CD4-positive, alpha-beta memory T cell (primary cell): Measurements from ENCODE around the gene PYGO2. TPM values are rescaled to one million over a fixed set of nuclear protein-coding genes. Genes with fewer than 3 reads are reported as not detected.
"Not testable (repeated sequence)": the region's sequence is repeated elsewhere in the genome, so short reads cannot be mapped to it uniquely, and the experiment has no call there.

ENCODE experiments used
- CTCF ChIA-PET: fragments of 350-600 bp; sonication (Branson Sonifier 250); formaldehyde crosslinking; loops from one replicate; lab custom pipeline; 2021; ENCODE audit warnings: inconsistent platforms; ENCODE audit not compliant: partially characterized antibody; lab: Charles Lee
- POLR2A ChIA-PET: fragments of 350-600 bp; sonication (Branson Sonifier 250); formaldehyde crosslinking; loops from one replicate; lab custom pipeline; 2021; ENCODE audit not compliant: partially characterized antibody; lab: Charles Lee
- DNase-seq, 5 donors: peaks; one replicate each; pipeline versions ENCODE4 v3.0.0 to v3.0.0-alpha.2; 2020 to 2022; ENCODE audit warnings: mixed read lengths in 1 of 5
- H3K27ac ChIP-seq: one replicate; pipeline ENCODE4 v1.7.0; 2013; ENCODE audit warnings: low read depth, low read length
- H3K27me3 ChIP-seq: 2 replicates; pipeline ENCODE4 v1.7.0; 2013; ENCODE audit warnings: mild to moderate bottlenecking, low read length, moderate library complexity; ENCODE audit not compliant: insufficient read depth
- H3K36me3 ChIP-seq: 2 replicates; pipeline ENCODE4 v1.7.0; 2013; ENCODE audit warnings: mild to moderate bottlenecking, low read length, moderate library complexity; ENCODE audit not compliant: insufficient read depth
- H3K4me1 ChIP-seq: 2 replicates; pipeline ENCODE4 v1.7.0; 2013; ENCODE audit warnings: mild to moderate bottlenecking, low read length, moderate library complexity; ENCODE audit not compliant: insufficient read depth
- H3K4me3 ChIP-seq, 2 donors: one replicate each; pipeline ENCODE4 v1.7.0; 2013; ENCODE audit warnings: low read length in 2 of 2, mild to moderate bottlenecking in 1 of 2
- H3K9me3 ChIP-seq, 2 donors: one replicate each; pipeline ENCODE4 v1.7.0; 2013; ENCODE audit warnings: low read length in 2 of 2, control low read depth in 1 of 2; ENCODE audit not compliant: control insufficient read depth in 1 of 2
- H3K27ac Mint-ChIP-seq, 7 donors: one replicate each; pipeline ENCODE4 v1.8.0; 2020 to 2021; ENCODE audit warnings: mixed read lengths in 7 of 7, mild to moderate bottlenecking in 6 of 7, inconsistent platforms in 3 of 7, moderate library complexity in 3 of 7
- H3K27me3 Mint-ChIP-seq, 2 donors: one replicate each; pipeline ENCODE4 v1.8.0; 2020 to 2021; ENCODE audit warnings: mixed read lengths in 2 of 2
- H3K36me3 Mint-ChIP-seq, 2 donors: one replicate each; pipeline ENCODE4 v1.8.0; 2020 to 2021; ENCODE audit warnings: mixed read lengths in 2 of 2, inconsistent platforms in 1 of 2, mild to moderate bottlenecking in 1 of 2
- H3K4me1 Mint-ChIP-seq, 4 donors: one replicate each; pipeline ENCODE4 v1.8.0; 2020 to 2021; ENCODE audit warnings: mixed read lengths in 4 of 4, mild to moderate bottlenecking in 1 of 4
- H3K4me3 Mint-ChIP-seq, 8 donors: one replicate each; pipeline ENCODE4 v1.8.0; 2020 to 2021; ENCODE audit warnings: mixed read lengths in 8 of 8, mild to moderate bottlenecking in 7 of 8, moderate library complexity in 6 of 8, inconsistent platforms in 3 of 8
- H3K9me3 Mint-ChIP-seq, 8 donors: one replicate each; pipeline ENCODE4 v1.8.0; 2020 to 2021; ENCODE audit warnings: mixed read lengths in 8 of 8, mild to moderate bottlenecking in 5 of 8, inconsistent platforms in 3 of 8, moderate library complexity in 1 of 8
- intact Hi-C: fragments of 100-400 bp; cut with micrococcal nuclease; formaldehyde crosslinking; loops from one replicate; pipeline ENCODE4 v1.15.1; 2023
- polyA plus RNA-seq, 2 donors: library from polyadenylated mRNA; unstranded; fragments of 300-500 nt; fragmentation: Illumina TruSeq; gene quantifications; one replicate each; pipeline ENCODE4 v1.2.3, GENCODE V29; 2021
- total RNA-seq, 2 experiments: library from RNA; stranded (reverse); gene quantifications; one replicate each; pipeline ENCODE4 v1.2.3, GENCODE V29; 2021

The PYGO2 gene
- total and polyA plus RNA-seq, 4 experiments from 2014 or later = 22.5 to 80.2 (median 66.3) TPM

DNA sequence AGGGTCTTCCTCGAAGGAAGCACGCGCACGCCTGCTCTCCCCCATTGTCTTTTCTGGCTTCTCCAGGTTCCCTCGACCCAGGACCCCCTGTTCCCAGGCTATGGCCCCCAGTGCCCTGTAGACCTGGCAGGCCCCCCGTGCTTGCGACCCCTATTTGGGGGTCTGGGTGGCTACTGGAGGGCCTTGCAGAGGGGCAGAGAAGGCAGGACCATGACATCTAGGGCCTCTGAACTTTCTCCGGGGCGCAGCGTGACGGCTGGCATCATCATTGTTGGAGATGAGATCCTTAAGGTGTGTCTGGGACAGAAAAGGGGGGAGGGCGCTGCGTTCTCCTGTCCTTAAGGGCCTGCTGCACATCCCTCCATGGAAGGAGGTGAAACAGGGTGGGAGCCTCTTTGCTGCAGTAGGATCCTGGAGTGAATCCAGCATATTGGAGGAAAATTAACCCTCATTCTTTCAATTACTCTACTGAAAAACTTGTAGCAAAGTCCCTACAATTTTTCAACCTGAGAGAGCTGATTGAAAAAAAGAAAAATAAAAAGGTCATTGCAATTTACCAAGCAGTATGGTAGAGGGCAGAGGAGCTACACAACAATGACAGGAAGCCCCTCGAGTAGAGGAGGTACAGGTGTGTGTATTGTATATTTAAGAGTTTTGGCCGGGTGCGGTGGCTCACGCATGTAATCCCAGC lies 22.3 kb upstream of the PYGO2 start:
- H3K27me3 ChIP-seq = no peaks in the 10 kb centered on the region
- Mint-ChIP-seq H3K27me3 (no peaks in the 10 kb centered on the region), H3K9me3 (no peaks in the 10 kb centered on the region), H3K4me3 (no peak overlapping the region), H3K27ac (peak overlapping the region in 1 of 7 donors; percentile 92), H3K36me3 (peaks cover 8 to 13% of the 10 kb centered on the region in 2 donors), H3K4me1 (peaks cover 6 to 15% (median 11%) of the 10 kb centered on the region in 4 donors)
- intact Hi-C loops = loop anchor here (1.0 to 2.0 kb wide), 6 partner anchors 10 to 67 kb away; partner anchors contain the start of genes ADAM15, CKS1B, PMVK and PYGO2
- ChIA-PET POLR2A (interaction anchor here (0.8 to 41.7 kb wide), 16 partner anchors 10 to 426 kb away, joined by 3 to 1543 read pairs (median 6); partner anchors contain the start of genes ADAM15, CKS1B, LENEP and PBXIP1), CTCF (interaction anchor here (1.0 to 16.3 kb wide), 12 partner anchors 9 to 101 kb away, joined by 3 to 226 read pairs (median 10); partner anchors contain the start of genes LENEP, PBXIP1 and PYGO2)
- H3K36me3 ChIP-seq = peaks cover 20% of the 10 kb centered on the region
- no peak for DNase-seq
- no peaks in the 10 kb centered on the region for H3K9me3 ChIP-seq
- H3K4me1 ChIP-seq = peaks cover 34% of the 10 kb centered on the region
- H3K4me3 ChIP-seq = peak overlapping the region; percentile 79 to 92
- peak overlapping the region; percentile 76 for H3K27ac ChIP-seq

- H3K4me1 Mint-ChIP-seq = peaks cover 4 to 8% (median 6%) of the 10 kb centered on the region in 4 donors
- no peaks in the 10 kb centered on the region for H3K27me3 Mint-ChIP-seq
- peaks cover 2 to 6% of the 10 kb centered on the region in 2 donors for H3K36me3 Mint-ChIP-seq
- Histone ChIP-seq H3K27me3 (no peaks in the 10 kb centered on the region), H3K27ac (peak within 1 kb of the TSS; percentile 76), H3K4me3 (peak within 1 kb of the TSS; percentile 79 to 92), H3K36me3 (peaks cover 12% of the 10 kb centered on the region), H3K9me3 (no peaks in the 10 kb centered on the region), H3K4me1 (peaks cover 27% of the 10 kb centered on the region)
- intact Hi-C loops = loop anchor here (1.0 to 2.0 kb wide), 6 partner anchors 9 to 68 kb away; partner anchors contain the start of genes ADAM15, CKS1B, PMVK and PYGO2
- peak; percentile 96 to 99 (median 96) for DNase-seq
- POLR2A ChIA-PET = interaction anchor here (0.6 to 41.7 kb wide), 19 partner anchors 9 to 425 kb away, joined by 3 to 1543 read pairs (median 5); partner anchors contain the start of genes ADAM15, CKS1B, LENEP and PBXIP1
- H3K4me3 Mint-ChIP-seq = no peak within 1 kb of the TSS
- H3K9me3 Mint-ChIP-seq = no peaks in the 10 kb centered on the region
- H3K27ac Mint-ChIP-seq = peak within 1 kb of the TSS in 1 of 7 donors; percentile 92
- CTCF ChIA-PET = interaction anchor here (1.0 to 16.3 kb wide), 13 partner anchors 10 to 70 kb away, joined by 3 to 226 read pairs (median 8); partner anchors contain the start of genes LENEP, PBXIP1, PMVK and PYGO2
Observed at GRCh38 chr1:154982897-154983648, 21.5 kb upstream of the PYGO2 start, which contains the start of gene FLAD1. TSS of gene FLAD1 (plus strand) at chr1:154983344. CDS start at chr1:154983695, 351 bp downstream.

DNA sequence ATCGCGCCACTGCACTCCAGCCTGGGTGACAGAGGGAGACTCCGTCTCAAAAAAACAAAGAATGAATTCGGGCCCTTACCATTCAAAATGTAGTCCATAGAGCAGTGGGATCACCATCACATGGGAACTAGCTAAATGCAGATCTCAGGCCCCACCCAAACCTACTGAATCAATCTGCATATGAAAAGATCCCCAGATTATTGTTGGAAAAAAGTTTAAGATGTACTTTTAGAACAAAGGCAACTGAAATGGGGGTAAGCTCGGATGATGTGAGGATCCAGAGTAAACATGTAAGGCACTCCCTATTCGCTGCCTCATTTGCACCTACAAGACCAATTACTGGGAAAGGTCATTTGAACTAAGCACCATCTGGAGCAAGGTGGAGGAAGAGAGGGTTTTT lies 20.8 kb upstream of the PYGO2 start:
- Histone ChIP-seq H3K27ac (peak overlapping the region; percentile 76), H3K36me3 (peaks cover 4% of the 10 kb centered on the region), H3K4me3 (peak overlapping the region; percentile 4 to 79), H3K9me3 (no peaks in the 10 kb centered on the region), H3K27me3 (no peaks in the 10 kb centered on the region), H3K4me1 (peaks cover 27% of the 10 kb centered on the region)
- POLR2A ChIA-PET = interaction anchor here (1.0 to 41.7 kb wide), 9 partner anchors 8 to 423 kb away, joined by 3 to 1543 read pairs (median 17); partner anchors contain the start of genes ADAM15, CKS1B, LENEP and PBXIP1
- H3K27ac Mint-ChIP-seq = no peak overlapping the region
- no peak overlapping the region for H3K4me3 Mint-ChIP-seq
- intact Hi-C loops = loop anchor here (2.0 kb wide), 1 partner anchor 68 kb away; the partner anchor contains the start of gene ADAM15
- H3K27me3 Mint-ChIP-seq = no peaks in the 10 kb centered on the region
- no peaks in the 10 kb centered on the region for H3K9me3 Mint-ChIP-seq
- H3K4me1 Mint-ChIP-seq = peaks cover 4 to 10% (median 8%) of the 10 kb centered on the region in 4 donors
- DNase-seq = no peak
- CTCF ChIA-PET = interaction anchor here (1.0 to 16.3 kb wide), 10 partner anchors 10 to 70 kb away, joined by 3 to 226 read pairs (median 10); partner anchors contain the start of genes LENEP, PBXIP1 and PMVK
- H3K36me3 Mint-ChIP-seq = peaks cover 0 to 5% of the 10 kb centered on the region in 2 donors

DNA sequence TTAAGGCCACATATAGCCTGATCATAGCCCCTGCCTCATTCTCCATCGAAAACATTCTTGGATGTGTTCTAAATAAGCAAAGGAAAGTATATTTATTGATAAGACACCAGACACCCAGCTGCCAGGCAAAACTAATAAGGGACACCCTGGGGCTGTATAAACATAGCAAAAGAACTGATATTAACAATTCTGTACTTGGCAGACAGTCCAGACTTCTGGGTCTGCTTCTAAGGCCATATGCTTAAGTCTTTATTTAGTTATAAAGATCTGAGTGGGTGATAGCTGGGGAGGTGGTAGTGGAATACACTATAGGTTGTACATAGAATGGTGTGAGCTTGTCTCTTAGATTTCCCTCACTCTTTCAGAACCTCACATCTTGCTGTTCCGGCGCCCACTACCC lies 16.8 kb upstream of the PYGO2 start:
- ChIA-PET CTCF (interaction anchor here (1.0 to 16.3 kb wide), 3 partner anchors 38 to 106 kb away, joined by 3 to 226 read pairs (median 3); partner anchors contain the start of gene ADAM15), POLR2A (interaction anchor here (9.7 to 41.7 kb wide), 3 partner anchors 16 to 28 kb away, joined by 126 to 1543 read pairs (median 219); partner anchors contain the start of genes LENEP, PBXIP1, PYGO2 and ZBTB7B)
- Mint-ChIP-seq H3K27ac (peak overlapping the region in 1 of 7 donors; percentile 13), H3K4me1 (peaks cover 2 to 12% (median 5%) of the 10 kb centered on the region in 4 donors), H3K4me3 (no peak overlapping the region), H3K36me3 (no peaks in the 10 kb centered on the region), H3K9me3 (no peaks in the 10 kb centered on the region), H3K27me3 (no peaks in the 10 kb centered on the region)
- no peaks in the 10 kb centered on the region for H3K36me3 ChIP-seq
- H3K9me3 ChIP-seq = no peaks in the 10 kb centered on the region
- H3K27ac ChIP-seq = no peak overlapping the region
- H3K4me3 ChIP-seq = no peak overlapping the region
- intact Hi-C loops = no loop called here
- H3K4me1 ChIP-seq = peaks cover 20% of the 10 kb centered on the region
- H3K27me3 ChIP-seq = no peaks in the 10 kb centered on the region
- no peak for DNase-seq

GRCh38 chr1:154977762-154978161 lies 16.2 kb upstream of the PYGO2 start:
- H3K9me3 Mint-ChIP-seq, H3K27me3 Mint-ChIP-seq, H3K36me3 Mint-ChIP-seq, DNase-seq, H3K27ac ChIP-seq, intact Hi-C loops, H3K4me3 ChIP-seq, H3K9me3 ChIP-seq, H3K27me3 ChIP-seq, H3K36me3 ChIP-seq: not testable (repeated sequence)
- Mint-ChIP-seq H3K4me1 (peaks cover 5 to 15% (median 8%) of the 10 kb centered on the region in 4 donors), H3K27ac (peak overlapping the region in 3 of 7 donors; percentile 38 to 58 (median 51)), H3K4me3 (peak overlapping the region in 1 of 8 donors; percentile 29)
- ChIA-PET CTCF (interaction anchor here (1.0 to 16.3 kb wide), 3 partner anchors 39 to 107 kb away, joined by 3 to 226 read pairs (median 3); partner anchors contain the start of gene ADAM15), POLR2A (interaction anchor here (9.7 to 41.7 kb wide), 3 partner anchors 16 to 29 kb away, joined by 126 to 1543 read pairs (median 219); partner anchors contain the start of genes LENEP, PBXIP1, PYGO2 and ZBTB7B)
- H3K4me1 ChIP-seq = peaks cover 25% of the 10 kb centered on the region

GRCh38 chr1:154975409-154976059 lies 14.0 kb upstream of the PYGO2 start:
- H3K27ac Mint-ChIP-seq = no peak overlapping the region
- peak overlapping the region; percentile 67 to 100 for H3K4me3 ChIP-seq
- no peaks in the 10 kb centered on the region for H3K27me3 Mint-ChIP-seq
- intact Hi-C loops = loop anchor here (2.0 kb wide), 2 partner anchors 39 to 75 kb away; partner anchors contain the start of genes ADAM15 and PMVK
- H3K27me3 ChIP-seq = no peaks in the 10 kb centered on the region
- H3K4me1 ChIP-seq = peaks cover 42% of the 10 kb centered on the region
- H3K4me1 Mint-ChIP-seq = peaks cover 18 to 33% (median 24%) of the 10 kb centered on the region in 4 donors
- H3K27ac ChIP-seq = peak overlapping the region; percentile 95
- H3K36me3 ChIP-seq = no peaks in the 10 kb centered on the region
- CTCF ChIA-PET = interaction anchor here (1.3 to 16.3 kb wide), 7 partner anchors 13 to 41 kb away, joined by 4 to 226 read pairs (median 23); partner anchors contain the start of genes PBXIP1 and PYGO2
- no peaks in the 10 kb centered on the region for H3K9me3 ChIP-seq
- DNase-seq = peak; percentile 44 to 69 (median 55)
- no peaks in the 10 kb centered on the region for H3K9me3 Mint-ChIP-seq
- H3K36me3 Mint-ChIP-seq = peaks cover 4 to 11% of the 10 kb centered on the region in 2 donors
- POLR2A ChIA-PET = interaction anchor here (0.6 to 41.7 kb wide), 9 partner anchors 8 to 998 kb away, joined by 3 to 1543 read pairs (median 36); partner anchors contain the start of genes ADAM15, FLAD1, JTB and LENEP
- H3K4me3 Mint-ChIP-seq = no peak overlapping the region
